Uterus (tissue), 4 donors: ENCODE results near the gene PAQR5. TPM values are rescaled to one million over a fixed set of nuclear protein-coding genes. Genes with fewer than 3 reads are reported as not detected.

Source experiments
- DNase-seq, 2 donors: peaks; one replicate each; pipeline ENCODE4 v3.0.0-alpha.2; 2019 to 2020
- H3K27ac ChIP-seq, 2 donors: fragments of 200-600 bp; sonication (generic); 1 replicate in 1 of 2; 2 replicates in 1 of 2; pipeline ENCODE4 v1.5.1; 2016 to 2018
- H3K27me3 ChIP-seq, 2 donors: fragments of 200-600 bp; sonication (generic); one replicate each; pipeline ENCODE4 v1.5.1; 2018 to 2019; ENCODE audit warnings: control low read depth in 1 of 2
- H3K36me3 ChIP-seq, 2 donors: fragments of 200-600 bp; sonication (generic); one replicate each; pipeline ENCODE4 v1.5.1; 2019; ENCODE audit warnings: control low read depth in 1 of 2
- H3K4me1 ChIP-seq, 2 donors: fragments of 200-600 bp; sonication (generic); one replicate each; pipeline ENCODE4 v1.5.1; 2018 to 2019; ENCODE audit warnings: control low read depth in 1 of 2
- H3K4me3 ChIP-seq, 2 donors: fragments of 200-600 bp; sonication (generic); 1 replicate in 1 of 2; 2 replicates in 1 of 2; pipeline ENCODE4 v1.5.1; 2018 to 2019; ENCODE audit warnings: mild to moderate bottlenecking in 1 of 2
- H3K9me3 ChIP-seq, 2 donors: fragments of 200-600 bp; sonication (generic); one replicate each; pipeline ENCODE4 v1.5.1; 2019; ENCODE audit warnings: control low read depth in 1 of 2
- CTCF ChIP-seq, 4 experiments: fragments of 200-600 bp in 2 of 4; fragments of 450-650 bp in 2 of 4; sonication (generic) in 2 of 4; IDR thresholded peaks; one replicate each; pipeline ENCODE4 v1.5.1; 2016 to 2019; ENCODE audit warnings: antibody characterized with exemption in 4 of 4, mild to moderate bottlenecking in 2 of 4, moderate library complexity in 1 of 4
- POLR2A ChIP-seq, 2 donors: fragments of 450-650 bp; IDR thresholded peaks; one replicate each; pipeline ENCODE4 v1.6.1; 2016; ENCODE audit warnings: antibody characterized with exemption in 2 of 2, mild to moderate bottlenecking in 1 of 2, moderate library complexity in 1 of 2
- intact Hi-C: fragments of 100-400 bp; cut with DNase I; formaldehyde crosslinking; loops from one replicate; pipeline ENCODE4 v1.15.1; 2023; ENCODE audit warnings: low total_unique reads
- total RNA-seq, 4 donors: library from RNA; depleted of rRNA in 3 of 4; stranded (reverse); fragments of >200 nt in 3 of 4; gene quantifications; one replicate each; pipeline versions ENCODE4 v1.1.0 to v1.2.4, GENCODE V29; 2014 to 2023
- donor health status: DM: yes; HTN: yes; CAD: no.

PAQR5 gene
- total RNA-seq, 4 donors from 2014 or later = 0.28 to 0.61 TPM; not detected in 2

GRCh38 chr15:69296606-69297005, 2.1 kb upstream of the PAQR5 start:
- Histone ChIP-seq H3K27me3 (peaks cover 6 to 10% of the 10 kb centered on the region in 2 donors), H3K36me3 (no peaks in the 10 kb centered on the region), H3K4me3 (no peak overlapping the region), H3K27ac (no peak overlapping the region), H3K9me3 (no peaks in the 10 kb centered on the region), H3K4me1 (peaks cover 0 to 8% of the 10 kb centered on the region in 2 donors)
- no peak for DNase-seq
- no peak for TF ChIP-seq POLR2A (IDR thresholded peaks at IDR 0.05)
- no peak for TF ChIP-seq CTCF (IDR thresholded peaks at IDR 0.05)
- intact Hi-C loops = no loop called here

- TF ChIP-seq CTCF (IDR thresholded peaks at IDR 0.05) = no peak
- no peak for TF ChIP-seq POLR2A (IDR thresholded peaks at IDR 0.05)
- Histone ChIP-seq H3K36me3 (no peaks in the 10 kb centered on the region), H3K4me3 (no peak overlapping the region), H3K27me3 (peaks cover 6 to 10% of the 10 kb centered on the region in 2 donors), H3K9me3 (no peaks in the 10 kb centered on the region), H3K27ac (no peak overlapping the region), H3K4me1 (peaks cover 0 to 8% of the 10 kb centered on the region in 2 donors)
- intact Hi-C loops = no loop called here
- DNase-seq = no peak
These were observed 914 bp upstream of the PAQR5 start for GRCh38 chr15:69297642-69298353.

DNA sequence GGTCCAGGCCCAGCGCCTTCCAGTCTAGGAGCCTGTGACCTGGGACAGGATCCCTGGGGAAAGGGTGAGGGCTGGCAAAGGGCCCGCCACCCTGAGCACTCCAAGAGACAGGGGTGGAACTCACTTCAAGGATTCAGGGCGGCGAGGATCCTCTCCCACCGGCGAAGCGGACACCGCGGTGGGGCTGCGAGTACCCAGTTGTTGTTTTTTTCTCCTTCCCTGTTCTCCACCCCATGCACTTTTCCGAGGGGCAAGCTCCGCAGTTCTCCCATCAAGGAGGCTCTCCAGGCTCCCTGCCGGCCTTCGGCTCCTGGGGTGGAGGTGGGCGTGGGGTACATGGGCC, 387 bp upstream of the PAQR5 start:
- H3K9me3 ChIP-seq = no peaks in the 10 kb centered on the region
- intact Hi-C loops = no loop called here
- H3K4me3 ChIP-seq = no peak overlapping the region
- no peaks in the 10 kb centered on the region for H3K36me3 ChIP-seq
- peaks cover 6 to 10% of the 10 kb centered on the region in 2 donors for H3K27me3 ChIP-seq
- H3K4me1 ChIP-seq = peaks cover 0 to 8% of the 10 kb centered on the region in 2 donors
- TF ChIP-seq CTCF (IDR thresholded peaks at IDR 0.05) (no peak), POLR2A (IDR thresholded peaks at IDR 0.05) (no peak)
- no peak overlapping the region for H3K27ac ChIP-seq
- DNase-seq = no peak

DNA sequence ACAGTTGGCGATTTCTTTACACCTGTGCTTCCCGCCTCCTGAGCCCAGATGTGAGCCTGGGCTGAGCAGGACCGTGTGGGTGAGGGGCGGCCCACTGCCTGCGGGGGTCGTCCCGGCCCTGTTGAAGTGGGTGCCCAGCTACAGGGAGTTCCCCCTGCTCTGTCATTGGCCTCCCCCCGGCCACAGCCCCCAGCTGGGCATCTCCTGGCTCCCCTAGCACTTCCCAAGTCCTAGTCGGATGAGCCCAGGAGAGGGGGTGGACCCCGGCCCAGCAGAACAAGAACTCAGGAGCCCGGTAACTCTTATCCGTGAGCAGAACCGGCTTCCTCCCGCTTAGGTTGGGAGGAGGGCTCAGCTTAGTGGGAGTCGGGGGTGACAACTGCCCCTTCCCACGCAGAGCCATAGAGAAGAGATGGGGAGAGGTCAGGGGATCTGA, 757 bp downstream of the PAQR5 start:
- H3K27me3 ChIP-seq = peaks cover 6 to 10% of the 10 kb centered on the region in 2 donors

More for the DNA sequence above, 757 bp downstream of the PAQR5 start:
- H3K4me3 ChIP-seq = peak overlapping the region in 1 of 2 donors; percentile 28
- no peak overlapping the region for H3K27ac ChIP-seq
- intact Hi-C loops = no loop called here
- H3K36me3 ChIP-seq = no peaks in the 10 kb centered on the region
- H3K4me1 ChIP-seq = peaks cover 0 to 8% of the 10 kb centered on the region in 2 donors
- H3K9me3 ChIP-seq = no peaks in the 10 kb centered on the region
- DNase-seq = no peak
- no peak for TF ChIP-seq POLR2A (IDR thresholded peaks at IDR 0.05)
- TF ChIP-seq CTCF (IDR thresholded peaks at IDR 0.05) = no peak
